Cortex of kidney (tissue), 1 donor: ENCODE data around the gene CZIB.
"Not testable (repeated sequence)": the region's sequence is repeated elsewhere in the genome, so short reads cannot be mapped to it uniquely, and the experiment has no call there.

Experiments
- DNase-seq: peaks from one replicate; lab custom pipeline; 2025; lab: John Stamatoyannopoulos, UW

CZIB gene

GRCh38 chr1:53189061-53189460 is 31.4 kb downstream of the CZIB start:
- no peak for DNase-seq

- DNase-seq, result no peak
Observed at GRCh38 chr1:53188099-53188498, 32.3 kb downstream of the CZIB start.

- DNase-seq, result no peak
Observed at GRCh38 chr1:53187401-53187800, 33.0 kb downstream of the CZIB start.

- no peak for DNase-seq
Observed at GRCh38 chr1:53186533-53186932, 33.9 kb downstream of the CZIB start.

GRCh38 chr1:53185955-53186297 is 34.5 kb downstream of the CZIB start:
- DNase-seq, result not testable (repeated sequence)

- no peak for DNase-seq
Observed at GRCh38 chr1:53183095-53183990, 37.1 kb downstream of the CZIB start.

- DNase-seq, result no peak
Observed at GRCh38 chr1:53182716-53183094, 37.7 kb downstream of the CZIB start.

- no peak for DNase-seq
Observed at GRCh38 chr1:53182111-53182593, 38.3 kb downstream of the CZIB start.

GRCh38 chr1:53180951-53181350 is 39.5 kb downstream of the CZIB start:
- no peak for DNase-seq

- no peak for DNase-seq
Observed at GRCh38 chr1:53180226-53180625, 40.2 kb downstream of the CZIB start.

GRCh38 chr1:53176452-53177208 is 43.8 kb downstream of the CZIB start:
- no peak for DNase-seq

GRCh38 chr1:53174971-53175913 is 45.2 kb downstream of the CZIB start:
- DNase-seq, result no peak

- no peak for DNase-seq
Observed at GRCh38 chr1:53172426-53173128, 47.9 kb downstream of the CZIB start.

GRCh38 chr1:53166912-53167311 is 53.5 kb downstream of the CZIB start:
- no peak for DNase-seq

GRCh38 chr1:53166366-53166765 is 54.1 kb downstream of the CZIB start:
- DNase-seq, result no peak

- DNase-seq, result no peak
Observed at GRCh38 chr1:53165408-53165961, 54.9 kb downstream of the CZIB start.
